Uterus (tissue), 2 donors: ENCODE results near the gene LAIR1.

Experiments used
- CTCF ChIP-seq, 4 experiments: fragments of 200-600 bp in 2 of 4; fragments of 450-650 bp in 2 of 4; sonication (generic) in 2 of 4; IDR thresholded peaks; one replicate each; pipeline ENCODE4 v1.5.1; 2016 to 2019; ENCODE audit warnings: antibody characterized with exemption in 4 of 4, mild to moderate bottlenecking in 2 of 4, moderate library complexity in 1 of 4
- POLR2A ChIP-seq, 2 donors: fragments of 450-650 bp; IDR thresholded peaks; one replicate each; pipeline ENCODE4 v1.6.1; 2016; ENCODE audit warnings: antibody characterized with exemption in 2 of 2, mild to moderate bottlenecking in 1 of 2, moderate library complexity in 1 of 2

- TF ChIP-seq POLR2A (IDR thresholded peaks at IDR 0.05) (no peak), CTCF (IDR thresholded peaks at IDR 0.05) (no peak)
Observed at GRCh38 chr19:54412877-54413276, 48.1 kb upstream of the LAIR1 start.
